HTERT RPE-1 (cell line): Measurements from ENCODE around the gene DCK.
"Not testable (repeated sequence)": the region's sequence is repeated elsewhere in the genome, so short reads cannot be mapped to it uniquely, and the experiment has no call there.

Experiments
- in situ Hi-C: fragments of 300-500 bp; cut with MboI; formaldehyde crosslinking; loops from 4 replicates; pipeline ENCODE4 v1.14.3; 2020; ENCODE audit warnings: low sequenced_read_pairs

DCK gene

DNA sequence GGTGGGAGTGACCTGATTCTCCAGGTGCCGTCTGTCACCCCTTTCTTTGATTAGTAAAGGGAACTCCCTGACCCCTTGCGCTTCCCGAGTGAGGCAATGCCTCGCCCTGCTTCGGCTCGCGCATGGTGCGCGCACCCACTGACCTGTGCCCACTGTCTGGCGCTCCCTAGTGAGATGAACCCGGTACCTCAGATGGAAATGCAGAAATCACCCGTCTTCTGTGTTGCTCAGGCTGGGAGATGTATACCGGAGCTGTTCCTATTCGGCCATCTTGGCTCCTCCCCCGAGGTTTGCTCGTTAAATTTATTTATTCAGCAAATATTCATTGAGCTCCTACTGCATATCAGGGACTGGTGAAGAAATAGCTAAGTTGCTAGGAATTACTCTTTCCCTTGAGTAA is 66.1 kb downstream of the DCK start:
- in situ Hi-C loops = not testable (repeated sequence)

GRCh38 chr4:71062436-71062835 is 69.0 kb downstream of the DCK start:
- in situ Hi-C loops = no loop called here

GRCh38 chr4:71063711-71064110 is 70.3 kb downstream of the DCK start:
- in situ Hi-C loops = no loop called here

GRCh38 chr4:71064521-71064920 is 71.1 kb downstream of the DCK start:
- in situ Hi-C loops = no loop called here

- in situ Hi-C loops = no loop called here
Observed at GRCh38 chr4:71065991-71066510, 72.6 kb downstream of the DCK start.

- in situ Hi-C loops = no loop called here
Observed at GRCh38 chr4:71066737-71067716, 73.6 kb downstream of the DCK start.

- in situ Hi-C loops = no loop called here
Observed at GRCh38 chr4:71069063-71069462, 75.6 kb downstream of the DCK start.

GRCh38 chr4:71070015-71070414 is 76.6 kb downstream of the DCK start:
- in situ Hi-C loops = no loop called here

DNA sequence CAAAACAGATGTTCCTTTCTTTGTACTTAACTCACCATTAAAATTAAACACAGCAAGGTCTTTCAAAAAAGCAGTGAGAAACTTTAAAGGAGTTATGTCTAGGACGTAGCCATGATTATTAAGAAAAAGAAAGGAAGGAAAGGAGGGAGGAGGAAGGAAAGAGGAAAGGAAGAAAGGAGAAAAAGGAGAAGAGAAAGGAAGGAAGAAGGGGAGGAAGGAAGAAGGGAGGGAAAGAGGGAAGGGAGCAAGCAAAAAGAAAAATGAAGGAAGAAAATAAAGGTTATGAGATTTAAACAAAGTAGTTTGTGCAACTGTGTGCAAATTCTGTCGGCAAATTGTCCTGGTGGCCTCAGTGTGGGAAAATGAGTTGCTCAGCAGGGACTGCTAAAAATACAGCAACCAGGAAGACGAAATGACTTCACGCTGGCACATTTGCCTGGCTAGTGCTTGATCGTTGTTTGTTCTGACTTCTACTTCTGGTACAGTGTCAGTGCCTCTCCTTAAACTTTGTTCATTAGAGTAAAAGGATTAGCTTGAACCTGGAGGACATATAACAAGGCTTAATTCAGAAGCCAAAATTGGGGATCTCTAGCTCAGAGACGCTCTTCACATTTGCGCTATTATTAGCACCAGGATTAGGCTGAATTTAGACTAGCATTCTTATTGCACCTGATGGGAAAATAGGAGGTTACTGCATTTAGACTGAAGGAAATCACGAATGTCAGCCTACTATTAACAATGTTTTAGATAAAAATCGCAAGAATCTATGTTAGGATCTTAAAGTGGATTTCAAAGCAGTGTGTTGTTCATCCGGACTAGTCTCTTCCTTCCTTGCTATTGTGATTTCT is 81.2 kb downstream of the DCK start:
- in situ Hi-C loops = no loop called here
